ENCODE measurements around the gene STAG1.
"Not testable (repeated sequence)": the region's sequence is repeated elsewhere in the genome, so short reads cannot be mapped to it uniquely, and the experiment has no call there.

The STAG1 gene

DNA sequence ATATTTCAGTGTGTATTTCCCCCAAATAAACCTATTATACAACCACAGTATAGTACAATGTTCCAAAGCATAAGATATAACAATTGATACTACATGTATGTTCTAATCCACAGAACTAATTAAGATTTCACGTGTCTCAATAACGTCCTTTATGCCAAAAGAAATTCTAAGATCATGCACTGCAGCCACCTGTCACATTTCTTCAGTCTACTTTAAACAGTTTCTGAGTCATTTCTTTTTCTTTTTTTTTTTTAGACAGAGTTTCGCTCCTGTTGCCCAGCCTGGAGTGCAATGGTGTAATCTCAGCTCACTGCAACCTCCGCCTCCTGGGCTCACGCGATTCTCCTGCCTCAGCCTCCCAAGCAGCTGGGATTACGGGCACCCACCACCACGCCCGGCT is 190.2 kb downstream of the STAG1 start:
- no peak for TF ChIP-seq CTCF (IDR thresholded peaks at IDR 0.05; ENCODE audit: borderline replicate concordance, insufficient read depth, low read depth, low read length)

GRCh38 chr3:136559896-136560295 is 192.3 kb downstream of the STAG1 start:
- H3K4me3 ChIP-seq (ENCODE audit: low read depth, low read length) = no peak overlapping the region
- TF ChIP-seq CTCF (IDR thresholded peaks at IDR 0.05; ENCODE audit: borderline replicate concordance, insufficient read depth, low read depth, low read length) = no peak

More for the DNA sequence above, 190.2 kb downstream of the STAG1 start:
- H3K4me3 ChIP-seq (ENCODE audit: low read depth, low read length) = no peak overlapping the region

GRCh38 chr3:136549461-136549860 is 202.7 kb downstream of the STAG1 start:
- H3K4me3 ChIP-seq (ENCODE audit: low read depth, low read length) = not testable (repeated sequence)

DNA sequence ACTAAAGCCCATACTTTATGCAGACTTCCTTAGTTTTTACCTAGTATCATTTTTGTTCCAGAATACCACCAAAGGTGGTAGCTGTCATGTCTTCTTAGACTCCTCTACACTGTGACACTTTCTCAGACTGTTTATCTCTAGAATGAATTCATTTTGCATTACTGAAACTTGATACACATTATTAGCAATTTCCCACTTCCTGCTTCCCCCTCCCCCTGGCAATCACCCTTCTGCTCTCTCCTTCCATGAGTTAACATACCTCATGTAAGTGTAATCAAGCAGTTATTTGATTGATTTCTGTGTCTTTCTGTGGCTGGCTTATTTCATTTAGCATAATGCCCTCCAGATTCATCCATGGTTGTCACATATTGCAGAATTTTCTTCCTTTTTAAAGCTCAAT is 204.9 kb downstream of the STAG1 start:
- no peak overlapping the region for H3K4me3 ChIP-seq (ENCODE audit: low read depth, low read length)
- no peak for TF ChIP-seq CTCF (IDR thresholded peaks at IDR 0.05; ENCODE audit: borderline replicate concordance, insufficient read depth, low read depth, low read length)

DNA sequence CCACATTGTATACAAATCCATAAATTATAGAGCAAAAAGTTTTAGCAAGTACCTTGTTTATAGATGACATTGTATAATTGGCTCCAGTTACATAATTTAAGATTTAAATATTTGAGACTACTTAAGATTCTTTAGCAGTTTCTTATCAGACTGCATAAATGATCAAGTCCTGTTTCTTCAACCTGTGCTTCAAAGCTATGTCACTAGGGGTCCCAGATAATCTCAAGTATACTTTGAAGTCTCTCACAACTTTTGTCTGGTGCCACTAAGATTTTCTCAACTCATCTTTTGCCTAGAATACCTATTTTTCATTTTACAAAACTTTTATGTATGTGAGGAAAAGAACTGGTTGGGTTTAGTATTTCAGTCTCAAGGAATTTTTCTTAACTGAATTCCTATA is 205.5 kb downstream of the STAG1 start:
- TF ChIP-seq CTCF (IDR thresholded peaks at IDR 0.05; ENCODE audit: borderline replicate concordance, insufficient read depth, low read depth, low read length) = no peak
- no peak overlapping the region for H3K4me3 ChIP-seq (ENCODE audit: low read depth, low read length)

GRCh38 chr3:136545664-136546268 is 206.4 kb downstream of the STAG1 start:
- no peak overlapping the region for H3K4me3 ChIP-seq (ENCODE audit: low read depth, low read length)
- TF ChIP-seq CTCF (IDR thresholded peaks at IDR 0.05; ENCODE audit: borderline replicate concordance, insufficient read depth, low read depth, low read length) = no peak

- no peak for TF ChIP-seq CTCF (IDR thresholded peaks at IDR 0.05; ENCODE audit: borderline replicate concordance, insufficient read depth, low read depth, low read length)
- no peak overlapping the region for H3K4me3 ChIP-seq (ENCODE audit: low read depth, low read length)
Measured at GRCh38 chr3:136544532-136544931, 207.6 kb downstream of the STAG1 start.

- no peak for TF ChIP-seq CTCF (IDR thresholded peaks at IDR 0.05; ENCODE audit: borderline replicate concordance, insufficient read depth, low read depth, low read length)
- H3K4me3 ChIP-seq (ENCODE audit: low read depth, low read length) = no peak overlapping the region
Measured at GRCh38 chr3:136543385-136543784, 208.8 kb downstream of the STAG1 start.
